ENCODE results near the gene MPIG6B.
A peak's percentile ranks its signal among the peaks of the same experiment; 100 is the strongest.

DNA sequence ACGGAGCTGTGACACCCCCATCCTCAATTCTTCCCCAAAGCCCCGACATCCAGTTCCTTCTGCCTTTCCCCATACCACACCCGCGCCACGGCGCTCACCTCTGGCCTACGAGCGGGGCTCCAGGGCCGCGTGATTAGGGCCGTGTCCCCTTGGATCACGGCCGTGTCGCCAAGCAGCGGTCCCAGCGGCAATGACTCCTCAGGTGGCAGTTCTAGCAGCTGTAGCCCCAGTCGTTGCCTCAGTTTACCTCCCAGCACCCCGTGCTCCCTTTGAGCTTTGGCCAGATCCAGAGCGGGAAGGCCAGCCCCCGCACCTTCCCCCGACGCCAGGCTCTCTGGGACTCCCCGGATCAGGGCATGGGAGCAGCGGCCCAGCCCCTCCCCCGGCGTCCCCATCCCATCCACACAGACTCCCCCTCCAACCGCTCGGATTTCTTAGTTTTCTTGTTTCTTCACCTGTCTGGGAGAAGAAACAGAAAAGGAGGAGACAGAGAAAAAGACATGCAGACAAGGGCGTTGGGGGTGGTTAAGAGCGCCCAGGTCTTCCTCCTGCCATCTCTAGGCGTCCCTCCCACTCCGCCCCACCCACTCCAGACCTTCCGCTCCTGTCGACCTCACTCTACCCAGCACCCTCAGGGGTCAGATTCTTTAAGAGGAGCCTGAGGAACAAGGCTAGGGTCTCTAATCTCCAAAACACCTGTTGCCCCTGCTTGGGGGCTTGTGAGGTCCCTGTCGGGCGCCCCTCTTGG, 5.8 kb downstream of the MPIG6B start, which contains the start of gene DDAH2:
- TF ChIP-seq, protein P1, sequence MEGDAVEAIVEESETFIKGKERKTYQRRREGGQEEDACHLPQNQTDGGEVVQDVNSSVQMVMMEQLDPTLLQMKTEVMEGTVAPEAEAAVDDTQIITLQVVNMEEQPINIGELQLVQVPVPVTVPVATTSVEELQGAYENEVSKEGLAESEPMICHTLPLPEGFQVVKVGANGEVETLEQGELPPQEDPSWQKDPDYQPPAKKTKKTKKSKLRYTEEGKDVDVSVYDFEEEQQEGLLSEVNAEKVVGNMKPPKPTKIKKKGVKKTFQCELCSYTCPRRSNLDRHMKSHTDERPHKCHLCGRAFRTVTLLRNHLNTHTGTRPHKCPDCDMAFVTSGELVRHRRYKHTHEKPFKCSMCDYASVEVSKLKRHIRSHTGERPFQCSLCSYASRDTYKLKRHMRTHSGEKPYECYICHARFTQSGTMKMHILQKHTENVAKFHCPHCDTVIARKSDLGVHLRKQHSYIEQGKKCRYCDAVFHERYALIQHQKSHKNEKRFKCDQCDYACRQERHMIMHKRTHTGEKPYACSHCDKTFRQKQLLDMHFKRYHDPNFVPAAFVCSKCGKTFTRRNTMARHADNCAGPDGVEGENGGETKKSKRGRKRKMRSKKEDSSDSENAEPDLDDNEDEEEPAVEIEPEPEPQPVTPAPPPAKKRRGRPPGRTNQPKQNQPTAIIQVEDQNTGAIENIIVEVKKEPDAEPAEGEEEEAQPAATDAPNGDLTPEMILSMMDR (IDR thresholded peaks at IDR 0.05; ENCODE audit: low read depth, low read length) = no peak
- TF ChIP-seq POLR2A (IDR thresholded peaks at IDR 0.05; ENCODE audit: extremely low read depth, insufficient read length) (peak; percentile 6), MYC (IDR thresholded peaks at IDR 0.05; ENCODE audit: low read depth, low read length) (no peak)

Measured in NB4 (cell line).